ENCODE data around the gene ZNF3.

ZNF3 gene

GRCh38 chr7:100119970-100120732 lies 38.6 kb upstream of the ZNF3 start:
- no peaks in the 10 kb centered on the region for H3K27me3 Mint-ChIP-seq
- H3K9me3 Mint-ChIP-seq: no peaks in the 10 kb centered on the region
- H3K4me3 Mint-ChIP-seq: peak overlapping the region; percentile 98 to 99
- peak; percentile 59 to 74 (median 68) for DNase-seq
- peaks cover 26% of the 10 kb centered on the region in 2 donors for H3K4me1 Mint-ChIP-seq (ENCODE audit: low read depth in 2 of 2)
- ATAC-seq (replicated peaks): peak; percentile 63
- H3K36me3 Mint-ChIP-seq (ENCODE audit: insufficient read depth): peaks cover 30% of the 10 kb centered on the region
- peak overlapping the region; percentile 99 for H3K27ac Mint-ChIP-seq

DNA sequence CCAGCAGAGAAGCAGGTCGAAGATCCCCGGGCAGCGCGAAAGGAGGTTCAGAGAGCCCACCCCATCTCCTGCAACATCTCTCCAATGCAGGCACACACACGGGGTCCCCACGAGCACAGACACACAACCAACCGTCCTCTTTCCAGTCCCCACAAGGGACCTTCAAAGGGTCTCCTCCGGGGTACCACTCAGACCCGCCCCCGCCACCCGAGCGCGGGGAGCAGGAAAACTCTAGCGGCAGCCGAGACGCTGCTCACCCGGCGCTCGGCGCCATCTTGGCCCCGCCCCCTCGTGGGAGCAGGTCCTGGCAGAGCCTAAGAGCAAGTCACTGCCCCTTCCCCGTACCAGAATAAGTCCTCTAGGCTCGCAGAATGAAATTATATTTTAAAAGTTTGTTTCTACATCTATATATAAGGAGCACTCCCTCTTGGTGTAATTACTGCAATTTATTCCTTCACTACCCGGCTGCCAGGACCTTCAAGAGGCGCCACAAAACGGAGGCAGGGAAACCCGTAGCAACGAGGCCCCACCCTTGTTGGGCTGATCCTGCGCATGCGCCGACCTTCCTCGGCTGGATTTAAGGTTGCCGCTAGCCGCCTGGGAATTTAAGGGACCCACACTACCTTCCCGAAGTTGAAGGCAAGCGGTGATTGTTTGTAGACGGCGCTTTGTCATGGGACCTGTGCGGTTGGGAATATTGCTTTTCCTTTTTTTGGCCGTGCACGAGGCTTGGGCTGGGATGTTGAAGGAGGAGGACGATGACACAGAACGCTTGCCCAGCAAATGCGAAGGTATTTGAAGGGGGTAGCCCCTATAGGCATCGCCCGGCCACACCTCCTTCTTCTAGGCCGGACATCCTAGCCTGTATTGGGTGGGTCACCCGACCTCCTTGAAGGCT lies 37.8 kb upstream of the ZNF3 start, which contains the start of the genes CNPY4 and TAF6:
Gene CNPY4 (plus strand): TSS at position 563 of the 898 bp plus-strand sequence. CDS start 111 bp downstream, at position 674.
Gene TAF6 (minus strand): TSS at position 287 of the 898 bp plus-strand sequence. CDS start 5,149 bp downstream, outside the sequence.
- H3K4me3 Mint-ChIP-seq: peak within 1 kb of the TSS; percentile 98 to 99
- H3K27me3 Mint-ChIP-seq: no peaks in the 10 kb centered on the region
- peak within 1 kb of the TSS; percentile 99 for H3K27ac Mint-ChIP-seq
- H3K4me1 Mint-ChIP-seq (ENCODE audit: low read depth in 2 of 2): peaks cover 22 to 26% of the 10 kb centered on the region in 2 donors
- DNase-seq: peak; percentile 93 to 94 (median 93)
- H3K9me3 Mint-ChIP-seq: no peaks in the 10 kb centered on the region
- peaks cover 32% of the 10 kb centered on the region for H3K36me3 Mint-ChIP-seq (ENCODE audit: insufficient read depth)
- peak; percentile 75 for ATAC-seq (replicated peaks)

DNA sequence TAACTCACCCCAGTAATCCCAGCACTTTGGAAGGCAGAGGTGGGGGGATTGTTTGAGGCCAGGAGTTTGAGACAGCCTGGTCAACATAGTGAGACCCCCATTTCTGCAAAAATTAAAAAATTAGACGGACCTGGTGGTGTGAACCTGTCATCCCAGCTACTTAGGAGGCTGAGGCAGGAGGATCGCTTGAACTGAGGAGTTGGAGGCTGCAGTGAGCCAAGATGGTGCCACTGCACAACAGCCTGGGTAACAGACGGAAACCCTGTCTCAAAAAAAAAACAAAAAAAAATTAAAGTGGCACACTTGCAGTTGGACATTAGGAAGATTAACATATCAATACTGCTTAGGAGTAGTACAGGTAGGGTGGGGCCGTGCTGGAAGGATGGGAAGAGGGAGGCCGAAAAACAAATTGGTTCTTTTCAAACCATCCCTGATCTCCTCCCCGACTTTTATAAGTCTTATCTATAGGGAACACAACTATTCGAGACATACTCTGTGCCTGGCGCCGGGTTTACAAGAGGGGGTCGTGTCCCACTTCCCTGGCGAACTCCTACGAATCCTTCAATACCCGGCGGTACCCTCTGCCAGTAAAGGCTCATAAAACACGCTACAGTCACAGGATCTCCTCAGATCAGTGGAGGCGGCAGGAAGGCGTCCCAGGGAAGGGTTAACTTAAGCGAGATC lies 37.0 kb upstream of the ZNF3 start:
- DNase-seq (no peak), ATAC-seq (replicated peaks) (no peak)
- H3K4me1 Mint-ChIP-seq (ENCODE audit: low read depth in 2 of 2): peaks cover 20 to 26% of the 10 kb centered on the region in 2 donors
- H3K36me3 Mint-ChIP-seq (ENCODE audit: insufficient read depth): peaks cover 29% of the 10 kb centered on the region
- peak overlapping the region; percentile 98 to 99 for H3K4me3 Mint-ChIP-seq
- peak overlapping the region; percentile 99 for H3K27ac Mint-ChIP-seq
- no peaks in the 10 kb centered on the region for H3K9me3 Mint-ChIP-seq
- H3K27me3 Mint-ChIP-seq: no peaks in the 10 kb centered on the region

DNA sequence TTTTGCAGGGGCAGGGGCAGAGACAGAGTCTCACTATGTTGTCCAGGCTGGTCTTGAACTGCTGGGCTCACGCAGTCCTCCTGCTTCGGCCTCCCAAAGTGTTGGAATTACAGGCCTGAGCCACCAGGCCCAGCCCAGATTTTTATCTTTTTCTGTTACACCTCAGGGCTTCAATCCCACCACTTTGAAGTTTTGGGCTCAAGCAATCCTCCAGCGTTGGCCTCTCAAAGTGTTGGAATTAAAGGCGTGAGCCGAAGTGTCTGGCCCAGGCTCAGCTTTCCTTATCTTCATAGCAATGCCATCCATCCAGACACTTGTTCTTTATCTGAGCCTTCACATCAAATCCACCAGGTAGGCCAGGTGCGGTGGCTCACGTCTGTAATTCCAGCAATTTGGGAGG lies 33.5 kb upstream of the ZNF3 start:
- H3K4me3 Mint-ChIP-seq: no peak overlapping the region
- no peaks in the 10 kb centered on the region for H3K9me3 Mint-ChIP-seq

GRCh38 chr7:100111914-100112313 lies 30.4 kb upstream of the ZNF3 start:
- H3K9me3 Mint-ChIP-seq: no peaks in the 10 kb centered on the region
- peak overlapping the region in 1 of 2 donors; percentile 67 for H3K27ac Mint-ChIP-seq
- no peak overlapping the region for H3K4me3 Mint-ChIP-seq
- peaks cover 0 to 1% of the 10 kb centered on the region in 2 donors for H3K4me1 Mint-ChIP-seq (ENCODE audit: low read depth in 2 of 2)
- ATAC-seq (replicated peaks) (no peak), DNase-seq (no peak)
- peaks cover 38% of the 10 kb centered on the region for H3K36me3 Mint-ChIP-seq (ENCODE audit: insufficient read depth)
- H3K27me3 Mint-ChIP-seq: no peaks in the 10 kb centered on the region

More for the DNA sequence above, 33.5 kb upstream of the ZNF3 start:
- H3K4me1 Mint-ChIP-seq (ENCODE audit: low read depth in 2 of 2): peaks cover 13 to 18% of the 10 kb centered on the region in 2 donors
- H3K27ac Mint-ChIP-seq: no peak overlapping the region
- H3K36me3 Mint-ChIP-seq (ENCODE audit: insufficient read depth): peaks cover 39% of the 10 kb centered on the region
- DNase-seq (no peak), ATAC-seq (replicated peaks) (no peak)
- H3K27me3 Mint-ChIP-seq: no peaks in the 10 kb centered on the region

DNA sequence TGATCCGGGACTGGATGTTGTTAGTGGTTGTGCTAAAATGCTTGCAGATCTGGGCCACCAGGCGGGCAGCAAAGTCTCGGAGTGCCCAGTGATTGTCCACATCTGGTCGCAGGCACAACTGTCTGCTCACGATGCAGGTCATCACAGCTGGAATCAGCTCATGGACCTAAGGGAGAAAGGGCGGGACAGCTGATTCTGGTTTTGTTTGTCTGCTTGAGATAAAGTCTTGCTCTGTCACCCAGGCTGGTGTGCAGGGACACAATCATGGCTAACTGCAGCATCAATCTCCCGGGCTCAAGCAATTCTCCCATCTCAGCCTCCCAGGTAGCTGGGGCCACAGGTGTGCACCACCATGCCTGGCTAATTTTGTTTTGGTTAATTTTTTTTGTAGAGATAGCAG lies 29.6 kb upstream of the ZNF3 start:
- ATAC-seq (replicated peaks) (no peak), DNase-seq (no peak)
- H3K4me1 Mint-ChIP-seq (ENCODE audit: low read depth in 2 of 2): peaks cover 0 to 1% of the 10 kb centered on the region in 2 donors
- H3K9me3 Mint-ChIP-seq: no peaks in the 10 kb centered on the region
- peak overlapping the region in 1 of 2 donors; percentile 67 for H3K27ac Mint-ChIP-seq
- H3K36me3 Mint-ChIP-seq (ENCODE audit: insufficient read depth): peaks cover 38% of the 10 kb centered on the region
- no peak overlapping the region for H3K4me3 Mint-ChIP-seq
- no peaks in the 10 kb centered on the region for H3K27me3 Mint-ChIP-seq

- ATAC-seq (replicated peaks): no peak
- no peaks in the 10 kb centered on the region for H3K9me3 Mint-ChIP-seq
- no peaks in the 10 kb centered on the region for H3K27me3 Mint-ChIP-seq
Measured at GRCh38 chr7:100109521-100110163, 28.1 kb upstream of the ZNF3 start.

GRCh38 chr7:100107890-100108289 lies 26.4 kb upstream of the ZNF3 start:
- DNase-seq: no peak
- Mint-ChIP-seq H3K27me3 (no peaks in the 10 kb centered on the region), H3K27ac (peak overlapping the region in 1 of 2 donors; percentile 77), H3K4me3 (no peak overlapping the region), H3K9me3 (no peaks in the 10 kb centered on the region), H3K36me3 (ENCODE audit: insufficient read depth) (peaks cover 44% of the 10 kb centered on the region), H3K4me1 (ENCODE audit: low read depth in 2 of 2) (peaks cover 0 to 3% of the 10 kb centered on the region in 2 donors)
- no peak for ATAC-seq (replicated peaks)

More at GRCh38 chr7:100109521-100110163, 28.1 kb upstream of the ZNF3 start:
- Mint-ChIP-seq H3K27ac (no peak overlapping the region), H3K36me3 (ENCODE audit: insufficient read depth) (peaks cover 38% of the 10 kb centered on the region), H3K4me1 (ENCODE audit: low read depth in 2 of 2) (peaks cover 0 to 1% of the 10 kb centered on the region in 2 donors), H3K4me3 (no peak overlapping the region)
- no peak for DNase-seq

GRCh38 chr7:100107125-100107737 lies 25.7 kb upstream of the ZNF3 start:
- peak overlapping the region in 1 of 2 donors; percentile 77 for H3K27ac Mint-ChIP-seq

DNA sequence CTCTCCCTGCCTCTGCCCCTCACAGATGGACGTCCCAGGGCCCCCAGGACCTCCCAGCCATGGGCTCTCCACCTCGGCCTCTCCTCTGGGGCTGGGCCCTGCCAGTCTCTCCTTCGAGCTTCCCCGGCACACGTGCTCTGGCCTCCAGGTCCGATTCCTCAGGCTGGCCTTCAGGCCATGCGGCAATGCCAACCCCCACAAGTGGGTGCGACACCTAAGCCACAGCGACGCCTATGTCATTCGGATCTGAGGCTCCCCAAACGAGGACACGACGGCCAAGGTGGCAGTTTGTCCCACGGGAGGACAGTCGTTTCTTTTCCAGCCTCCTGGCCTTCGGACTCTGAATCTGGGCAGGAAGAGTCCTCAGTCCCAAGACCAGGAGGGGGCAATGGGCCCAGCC lies 25.1 kb upstream of the ZNF3 start:
- H3K27ac Mint-ChIP-seq: no peak overlapping the region
- DNase-seq (no peak), ATAC-seq (replicated peaks) (no peak)
- no peak overlapping the region for H3K4me3 Mint-ChIP-seq
- no peaks in the 10 kb centered on the region for H3K27me3 Mint-ChIP-seq
- H3K36me3 Mint-ChIP-seq (ENCODE audit: insufficient read depth): peaks cover 42% of the 10 kb centered on the region
- H3K9me3 Mint-ChIP-seq: no peaks in the 10 kb centered on the region
- H3K4me1 Mint-ChIP-seq (ENCODE audit: low read depth in 2 of 2): peaks cover 5 to 8% of the 10 kb centered on the region in 2 donors

More at GRCh38 chr7:100107125-100107737, 25.7 kb upstream of the ZNF3 start:
- Mint-ChIP-seq H3K36me3 (ENCODE audit: insufficient read depth) (peaks cover 40% of the 10 kb centered on the region), H3K27me3 (no peaks in the 10 kb centered on the region), H3K9me3 (no peaks in the 10 kb centered on the region), H3K4me3 (no peak overlapping the region), H3K4me1 (ENCODE audit: low read depth in 2 of 2) (peaks cover 5 to 8% of the 10 kb centered on the region in 2 donors)
- no peak for ATAC-seq (replicated peaks)
- DNase-seq: no peak

- Mint-ChIP-seq H3K4me3 (no peak overlapping the region), H3K36me3 (ENCODE audit: insufficient read depth) (peaks cover 44% of the 10 kb centered on the region), H3K27ac (peak overlapping the region in 1 of 2 donors; percentile 28), H3K4me1 (ENCODE audit: low read depth in 2 of 2) (peaks cover 5 to 9% of the 10 kb centered on the region in 2 donors), H3K27me3 (no peaks in the 10 kb centered on the region), H3K9me3 (no peaks in the 10 kb centered on the region)
- no peak for ATAC-seq (replicated peaks)
- DNase-seq: no peak
Measured at GRCh38 chr7:100105534-100105933, 24.0 kb upstream of the ZNF3 start.

Data from effector memory CD8-positive, alpha-beta T cell (primary cell).